Activated CD4-positive, alpha-beta T cell treated with anti-CD3 and anti-CD28 coated beads, Interleukin-2, amount 10 ng/mL, durations not matched to agents 24 days and 14 days (primary cell): ENCODE measurements around the gene RPL7A. TPM values are rescaled to one million over a fixed set of nuclear protein-coding genes. Genes with fewer than 3 reads are reported as not detected.
A peak's percentile ranks its signal among the peaks of the same experiment; 100 is the strongest.

Experiments
- DNase-seq: peaks from one replicate; pipeline ENCODE4 v3.0.0; 2022
- H3K27ac Mint-ChIP-seq: one replicate; pipeline ENCODE4 v1.8.0; 2022; ENCODE audit warnings: mild to moderate bottlenecking, mixed read lengths
- H3K27me3 Mint-ChIP-seq: one replicate; pipeline ENCODE4 v1.8.0; 2022; ENCODE audit warnings: mixed read lengths
- H3K36me3 Mint-ChIP-seq: one replicate; pipeline ENCODE4 v1.8.0; 2022; ENCODE audit warnings: low read depth, mild to moderate bottlenecking, mixed read lengths
- H3K4me1 Mint-ChIP-seq: one replicate; pipeline ENCODE4 v1.8.0; 2021; ENCODE audit warnings: mixed read lengths
- H3K4me3 Mint-ChIP-seq: one replicate; pipeline ENCODE4 v1.8.0; 2022; ENCODE audit warnings: mild to moderate bottlenecking, moderate library complexity, mixed read lengths
- H3K9me3 Mint-ChIP-seq: one replicate; pipeline ENCODE4 v1.8.0; 2021; ENCODE audit warnings: mixed read lengths
- intact Hi-C: fragments of 100-400 bp; cut with micrococcal nuclease; formaldehyde crosslinking; loops from one replicate; pipeline ENCODE4 v1.15.1; 2023
- total RNA-seq: library from RNA; stranded (reverse); gene quantifications from 2 replicates; pipeline ENCODE4 v1.2.3, GENCODE V29; 2022

The RPL7A gene
- total RNA-seq, 1 donor from 2014 or later = 2,658 TPM

DNA sequence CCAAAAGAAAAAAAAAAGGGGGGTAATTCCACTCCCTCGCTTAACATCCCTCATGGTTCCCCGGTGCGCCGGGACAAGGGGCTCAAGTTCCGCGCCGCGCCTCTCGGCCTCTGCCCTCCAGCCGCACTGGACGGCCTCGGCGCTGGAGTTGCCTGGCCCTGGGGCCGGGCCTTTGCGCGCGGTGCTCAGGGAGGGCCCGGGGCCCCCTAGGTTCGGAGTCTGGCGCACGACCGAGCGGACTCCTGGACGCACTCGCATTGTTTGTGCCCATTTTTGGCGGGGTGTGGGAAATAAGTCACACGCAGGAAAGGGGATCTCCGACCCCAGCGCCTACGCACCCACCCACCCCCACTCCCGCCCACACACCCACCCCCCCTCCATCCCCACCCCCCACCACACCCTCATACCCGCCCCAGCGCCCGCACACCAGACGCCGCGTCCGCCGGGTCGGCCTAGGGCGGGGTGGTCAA is 468 bp upstream of the RPL7A start:
- no peaks in the 10 kb centered on the region for H3K9me3 Mint-ChIP-seq
- intact Hi-C loops = no loop called here
- peaks cover 72% of the 10 kb centered on the region for H3K36me3 Mint-ChIP-seq
- peaks cover 2% of the 10 kb centered on the region for H3K27me3 Mint-ChIP-seq
- H3K4me1 Mint-ChIP-seq = peaks cover 35% of the 10 kb centered on the region
- peak overlapping the region; percentile 100 for H3K4me3 Mint-ChIP-seq
- DNase-seq = peak; percentile 84
- peak overlapping the region; percentile 95 for H3K27ac Mint-ChIP-seq

DNA sequence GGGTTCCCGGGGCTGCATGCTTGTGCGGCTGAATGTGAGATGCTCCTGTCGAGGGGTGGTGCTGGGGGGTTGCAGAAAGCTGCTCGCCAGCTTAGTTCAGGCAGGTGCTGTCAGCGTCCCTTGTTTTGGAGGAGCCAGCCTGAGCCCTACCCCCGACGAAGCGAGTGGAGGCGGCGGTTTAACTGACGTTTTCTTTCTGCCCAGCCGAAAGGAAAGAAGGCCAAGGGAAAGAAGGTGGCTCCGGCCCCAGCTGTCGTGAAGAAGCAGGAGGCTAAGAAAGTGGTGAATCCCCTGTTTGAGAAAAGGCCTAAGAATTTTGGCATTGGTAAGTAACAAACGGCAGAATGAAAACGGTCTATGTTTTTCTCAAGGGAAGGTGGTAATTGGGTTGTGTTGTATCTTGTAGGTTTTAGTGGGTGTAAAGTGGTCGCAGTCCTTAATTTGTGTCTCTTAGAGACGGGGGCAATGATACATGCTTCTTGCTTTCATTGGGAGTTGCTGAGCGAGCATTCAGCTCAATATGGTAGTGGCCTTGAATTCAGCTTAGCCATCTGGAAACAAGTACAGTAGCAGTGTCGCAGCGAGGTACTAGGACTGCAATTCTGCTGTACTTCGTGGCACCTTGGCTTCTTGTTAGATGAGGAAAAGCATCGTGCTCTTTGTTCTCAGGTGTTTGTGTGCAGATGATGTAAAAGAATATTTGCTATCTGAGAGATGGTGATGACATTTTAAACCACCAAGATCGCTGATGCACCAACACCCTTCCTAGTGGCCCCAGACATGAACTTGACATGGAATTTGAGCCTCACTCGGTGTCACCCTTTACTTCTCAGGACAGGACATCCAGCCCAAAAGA is 928 bp downstream of the RPL7A start:
- no peak for DNase-seq
- H3K4me1 Mint-ChIP-seq = peaks cover 42% of the 10 kb centered on the region
- H3K9me3 Mint-ChIP-seq = no peaks in the 10 kb centered on the region
- intact Hi-C loops = loop anchor here (1.0 kb wide), 4 partner anchors 7 to 27 kb away; partner anchors contain the start of genes STKLD1, SURF1, SURF2 and SURF4
- peak overlapping the region; percentile 95 for H3K27ac Mint-ChIP-seq
- peak overlapping the region; percentile 100 for H3K4me3 Mint-ChIP-seq
- peaks cover 78% of the 10 kb centered on the region for H3K36me3 Mint-ChIP-seq
- H3K27me3 Mint-ChIP-seq = peaks cover 2% of the 10 kb centered on the region

DNA sequence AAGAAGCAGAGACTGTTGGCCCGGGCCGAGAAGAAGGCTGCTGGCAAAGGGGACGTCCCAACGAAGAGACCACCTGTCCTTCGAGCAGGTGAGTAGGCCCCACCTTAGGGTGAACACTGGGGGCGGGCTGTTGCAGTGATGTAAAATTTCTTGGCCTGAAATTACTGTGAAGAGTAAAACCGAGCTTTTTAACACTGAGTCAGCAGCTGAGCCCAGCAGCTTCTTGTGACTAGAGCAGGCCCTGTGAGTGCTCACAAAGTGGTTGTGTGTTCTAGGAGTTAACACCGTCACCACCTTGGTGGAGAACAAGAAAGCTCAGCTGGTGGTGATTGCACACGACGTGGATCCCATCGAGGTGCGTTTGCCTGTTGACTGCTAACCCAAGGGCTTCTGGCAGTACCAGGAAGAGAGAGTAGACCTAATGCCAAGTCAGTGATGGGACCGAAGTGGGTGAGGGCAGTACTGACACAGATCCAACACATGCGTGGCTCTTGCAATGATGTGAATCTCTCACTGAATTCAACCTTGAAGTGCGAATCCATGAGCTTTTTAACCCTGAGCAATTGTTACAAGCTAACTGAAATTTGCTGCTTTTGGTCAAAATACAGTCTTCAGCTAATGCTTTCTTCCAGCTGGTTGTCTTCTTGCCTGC is 2.1 kb downstream of the RPL7A start:
- Mint-ChIP-seq H3K4me1 (peaks cover 46% of the 10 kb centered on the region), H3K4me3 (peak overlapping the region; percentile 100), H3K9me3 (no peaks in the 10 kb centered on the region), H3K36me3 (peaks cover 72% of the 10 kb centered on the region), H3K27me3 (peaks cover 2% of the 10 kb centered on the region), H3K27ac (peak overlapping the region; percentile 72)
- intact Hi-C loops = loop anchor here (10.0 kb wide), 1 partner anchor 325 kb away; no protein-coding TSS in a partner anchor
- no peak for DNase-seq

DNA sequence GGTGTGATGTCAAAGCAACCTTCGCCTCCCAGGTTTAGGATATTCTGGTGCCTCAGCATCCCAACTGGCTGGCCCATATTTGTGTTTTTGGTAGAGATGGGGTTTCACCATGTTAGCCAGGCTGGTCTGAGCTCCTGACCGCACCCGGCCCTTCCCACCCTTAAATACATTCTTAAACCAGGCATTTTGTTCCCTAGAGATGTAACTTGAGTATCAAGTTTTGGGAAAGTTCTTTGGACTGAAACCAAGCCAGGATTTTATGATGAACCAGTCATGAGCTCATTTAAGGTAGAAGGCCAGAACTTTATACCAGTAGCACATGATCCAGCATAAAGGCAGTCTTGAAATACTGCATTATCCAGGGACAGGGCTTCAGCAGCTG is 3.5 kb downstream of the RPL7A start:
- no peak for DNase-seq
- Mint-ChIP-seq H3K9me3 (no peaks in the 10 kb centered on the region), H3K4me1 (peaks cover 43% of the 10 kb centered on the region), H3K27ac (no peak overlapping the region), H3K27me3 (peaks cover 2% of the 10 kb centered on the region), H3K36me3 (peaks cover 65% of the 10 kb centered on the region), H3K4me3 (no peak overlapping the region)
- intact Hi-C loops = loop anchor here (10.0 kb wide), 1 partner anchor 327 kb away; no protein-coding TSS in a partner anchor

DNA sequence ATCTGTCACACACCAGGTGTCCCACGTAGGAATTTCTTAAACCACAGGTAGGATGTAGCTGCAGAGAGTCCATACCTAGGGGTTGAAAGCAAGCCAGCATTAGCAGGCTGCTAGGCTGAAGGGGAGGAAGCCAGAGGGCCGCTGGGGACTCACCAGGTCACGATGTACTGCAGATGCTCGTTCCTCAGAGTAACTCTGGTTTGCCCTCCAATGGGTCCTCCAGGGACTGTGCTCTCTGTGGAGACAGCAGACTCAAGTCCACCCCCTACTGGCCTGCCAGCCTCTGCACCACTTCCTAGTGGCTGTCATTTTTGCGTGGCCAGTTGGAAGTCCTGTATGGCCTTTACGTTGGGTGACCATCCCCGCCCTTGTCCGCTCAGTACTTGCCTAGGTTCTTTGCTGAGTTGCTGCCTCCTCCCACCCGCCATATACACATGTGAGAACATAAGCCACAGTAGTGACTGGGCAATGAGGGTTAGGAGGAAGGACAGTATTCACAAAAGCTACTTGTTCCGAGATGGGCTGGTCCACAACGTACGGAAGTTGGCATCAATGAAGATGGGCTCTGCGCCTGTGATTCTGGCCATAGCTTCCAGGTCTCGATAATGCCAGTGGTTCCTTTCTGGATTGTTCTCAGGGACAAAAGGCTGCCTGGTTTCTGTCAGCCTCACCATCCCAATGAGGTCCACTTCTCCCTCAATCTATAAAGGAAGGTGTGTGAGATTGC is 4.1 kb downstream of the RPL7A start:
- no peak overlapping the region for H3K4me3 Mint-ChIP-seq
- peaks cover 2% of the 10 kb centered on the region for H3K27me3 Mint-ChIP-seq
- intact Hi-C loops = loop anchor here (10.0 kb wide), 1 partner anchor 327 kb away; no protein-coding TSS in a partner anchor
- peaks cover 37% of the 10 kb centered on the region for H3K4me1 Mint-ChIP-seq
- H3K9me3 Mint-ChIP-seq = no peaks in the 10 kb centered on the region
- no peak overlapping the region for H3K27ac Mint-ChIP-seq
- DNase-seq = peak; percentile 76
- peaks cover 59% of the 10 kb centered on the region for H3K36me3 Mint-ChIP-seq

DNA sequence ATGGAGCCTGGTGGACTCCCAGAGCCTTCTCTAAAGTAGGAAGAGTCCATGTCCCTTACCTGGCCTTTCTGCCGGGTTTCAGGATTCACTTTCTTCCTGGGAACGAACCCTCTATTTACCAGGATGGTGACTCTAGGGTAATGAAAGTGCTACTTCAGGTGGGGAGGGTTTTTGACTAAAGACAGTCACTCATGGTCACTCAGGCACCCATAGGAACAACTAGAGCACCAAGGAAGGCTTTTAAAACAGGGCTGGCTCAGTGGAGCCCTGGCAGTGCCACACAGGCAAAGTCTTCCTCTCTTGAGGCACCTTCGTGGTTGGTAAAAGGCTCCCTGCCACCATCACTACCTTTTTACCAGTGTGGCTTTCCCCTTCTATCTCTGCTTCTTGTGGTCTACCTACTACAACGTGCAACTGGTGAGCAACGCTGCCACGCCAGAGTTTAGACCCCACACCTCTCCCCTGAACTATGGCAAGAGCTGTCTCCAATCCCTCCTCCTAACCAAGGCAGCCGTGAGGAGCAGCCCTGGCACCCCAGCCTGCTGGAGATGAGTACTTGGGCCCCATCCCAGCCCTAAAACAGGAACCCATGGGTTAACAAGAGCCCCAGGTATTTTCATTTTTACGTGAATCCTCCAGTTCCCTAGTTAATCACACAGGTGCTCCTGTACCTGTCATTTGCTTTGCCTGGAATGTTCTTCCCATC is 4.8 kb downstream of the RPL7A start:
- no peak overlapping the region for H3K4me3 Mint-ChIP-seq
- H3K36me3 Mint-ChIP-seq = peaks cover 60% of the 10 kb centered on the region
- H3K4me1 Mint-ChIP-seq = peaks cover 39% of the 10 kb centered on the region
- peaks cover 2% of the 10 kb centered on the region for H3K27me3 Mint-ChIP-seq
- intact Hi-C loops = loop anchor here (10.0 kb wide), 1 partner anchor 328 kb away; no protein-coding TSS in a partner anchor
- H3K9me3 Mint-ChIP-seq = no peaks in the 10 kb centered on the region
- no peak for DNase-seq
- H3K27ac Mint-ChIP-seq = peak overlapping the region; percentile 48

DNA sequence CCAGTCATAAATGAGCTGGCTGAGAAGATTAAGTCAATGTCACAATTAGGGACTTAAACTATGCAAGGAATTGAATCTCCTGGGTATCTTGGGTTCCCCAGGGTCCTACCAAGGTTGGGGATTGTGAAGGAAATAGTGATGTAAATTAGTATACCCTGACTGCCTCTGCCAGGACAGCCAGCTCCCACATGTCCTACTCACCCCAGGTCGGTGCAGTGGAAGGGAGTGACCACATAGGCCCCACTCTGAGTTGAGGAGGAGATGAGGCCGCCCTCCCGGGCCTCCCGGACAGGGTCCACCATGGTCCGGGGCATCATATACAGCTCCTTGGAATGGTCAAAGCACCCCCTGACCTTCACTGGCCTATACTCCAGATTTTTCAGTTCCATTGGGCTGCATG is 5.5 kb downstream of the RPL7A start:
- Mint-ChIP-seq H3K36me3 (peaks cover 58% of the 10 kb centered on the region), H3K27me3 (no peaks in the 10 kb centered on the region), H3K4me3 (no peak overlapping the region), H3K27ac (peak overlapping the region; percentile 39), H3K4me1 (peaks cover 43% of the 10 kb centered on the region), H3K9me3 (no peaks in the 10 kb centered on the region)
- intact Hi-C loops = loop anchor here (10.0 kb wide), 1 partner anchor 329 kb away; no protein-coding TSS in a partner anchor
- DNase-seq = no peak

DNA sequence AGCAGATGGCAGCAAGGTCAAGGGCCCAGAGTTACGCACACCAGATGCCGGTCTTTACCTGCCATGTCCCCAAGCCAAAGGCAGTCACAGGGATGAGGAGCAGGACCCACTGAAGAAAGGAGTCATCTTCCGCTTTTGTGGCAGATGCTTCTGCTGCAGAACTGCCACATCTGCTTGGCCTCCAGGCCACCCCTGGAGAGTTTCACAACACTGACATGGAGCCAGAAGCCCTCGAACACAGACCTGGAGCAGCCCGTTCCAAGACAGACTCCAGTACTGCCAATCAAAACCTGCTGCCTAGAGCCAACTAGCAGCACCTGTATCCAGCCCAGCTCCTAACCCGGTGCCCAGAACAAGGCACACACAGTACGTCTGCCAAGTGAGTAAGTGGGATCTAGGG is 6.7 kb downstream of the RPL7A start:
- intact Hi-C loops = loop anchor here (5.0 to 10.0 kb wide), 2 partner anchors 63 to 330 kb away; partner anchors contain the start of gene REXO4
- Mint-ChIP-seq H3K4me3 (peak overlapping the region; percentile 92), H3K27me3 (no peaks in the 10 kb centered on the region), H3K27ac (peak overlapping the region; percentile 24), H3K36me3 (peaks cover 51% of the 10 kb centered on the region), H3K9me3 (no peaks in the 10 kb centered on the region), H3K4me1 (peaks cover 36% of the 10 kb centered on the region)
- no peak for DNase-seq

DNA sequence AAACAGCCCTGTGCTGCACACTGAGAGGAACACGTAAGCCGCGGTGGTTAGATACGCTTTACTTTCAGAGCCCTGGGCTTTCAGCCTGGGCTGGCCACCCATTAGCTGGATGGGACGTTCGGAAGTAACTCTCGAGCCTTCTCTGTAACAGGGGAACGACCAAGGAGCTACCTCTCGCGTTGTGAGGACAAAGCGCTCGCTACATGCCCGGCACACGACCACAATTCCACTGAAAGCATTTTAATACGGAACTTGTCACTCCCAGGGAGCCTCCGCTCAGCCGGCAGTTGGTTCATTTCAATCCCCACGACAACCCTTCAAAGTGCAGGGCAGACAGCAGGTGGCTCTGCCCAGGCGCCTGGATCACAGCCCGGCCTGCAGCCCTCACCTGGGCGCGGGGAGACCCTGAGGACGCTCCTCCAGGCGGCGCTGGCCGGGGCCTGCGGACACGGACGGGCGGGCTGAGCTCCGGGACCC is 7.9 kb downstream of the RPL7A start:
- DNase-seq = peak; percentile 73
- Mint-ChIP-seq H3K4me1 (peaks cover 36% of the 10 kb centered on the region), H3K27ac (peak overlapping the region; percentile 82), H3K9me3 (no peaks in the 10 kb centered on the region), H3K4me3 (peak overlapping the region; percentile 92), H3K27me3 (no peaks in the 10 kb centered on the region), H3K36me3 (peaks cover 48% of the 10 kb centered on the region)
- intact Hi-C loops = loop anchor here (1.0 to 10.0 kb wide), 4 partner anchors 8 to 331 kb away; partner anchors contain the start of genes MED22, REXO4 and RPL7A

DNA sequence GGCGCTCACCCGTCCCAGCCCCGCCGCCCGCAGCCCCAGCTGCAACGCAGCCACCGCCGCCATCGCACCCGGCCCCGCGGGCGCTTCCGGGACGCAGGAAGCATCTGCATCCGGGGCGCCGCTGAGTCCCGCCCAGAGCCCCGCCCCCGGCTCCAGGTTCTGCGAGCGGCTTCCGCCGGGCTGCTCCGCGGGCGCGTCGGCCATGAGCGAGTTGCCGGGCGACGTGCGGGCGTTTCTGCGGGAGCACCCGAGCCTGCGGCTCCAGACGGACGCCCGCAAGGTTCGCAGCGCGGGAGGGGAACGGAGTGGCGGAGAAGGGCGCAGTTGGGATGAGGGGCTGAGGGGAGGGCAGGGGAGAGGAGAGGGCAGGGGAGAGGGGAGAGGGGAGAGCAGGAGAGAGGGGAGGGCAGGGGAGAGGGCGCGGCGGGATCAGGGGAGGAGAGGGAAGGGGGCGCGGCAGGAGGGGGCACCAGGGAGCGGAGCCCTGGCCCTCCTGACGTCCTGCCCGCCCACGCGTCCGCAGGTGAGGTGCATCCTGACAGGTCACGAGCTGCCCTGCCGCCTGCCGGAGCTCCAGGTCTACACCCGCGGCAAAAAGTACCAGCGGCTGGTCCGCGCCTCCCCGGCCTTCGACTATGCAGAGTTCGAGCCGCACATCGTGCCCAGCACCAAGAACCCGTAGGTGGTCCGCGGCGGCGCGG is 8.5 kb downstream of the RPL7A start, which contains the start of the genes SURF1 and SURF2:
Gene SURF1, minus strand, starts transcription at position 97 of the 701 bp plus-strand sequence. Its CDS starts 34 bp downstream, at position 63.
Gene SURF2, plus strand, starts transcription at position 160 of the 701 bp plus-strand sequence. Its CDS starts 43 bp downstream, at position 203.
- peaks cover 42% of the 10 kb centered on the region for H3K4me1 Mint-ChIP-seq

DNA sequence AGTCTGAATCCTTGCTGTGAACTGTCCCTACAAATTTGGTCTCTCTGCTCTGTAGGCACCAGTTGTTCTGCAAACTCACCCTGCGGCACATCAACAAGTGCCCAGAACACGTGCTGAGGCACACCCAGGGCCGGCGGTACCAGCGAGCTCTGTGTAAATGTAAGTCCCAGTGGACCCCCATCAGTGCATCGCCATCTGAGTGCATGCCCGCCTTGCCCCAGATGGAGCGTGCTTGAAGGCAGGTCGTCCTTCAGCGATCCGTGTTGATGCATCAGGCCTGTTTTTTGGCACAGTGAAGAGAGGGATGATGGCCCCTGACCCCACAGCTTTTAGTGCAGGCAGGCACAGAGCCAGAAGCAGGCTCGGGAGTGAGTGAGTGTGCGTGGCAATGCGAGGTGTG is 9.6 kb downstream of the RPL7A start:
- H3K4me1 Mint-ChIP-seq = peaks cover 46% of the 10 kb centered on the region
- DNase-seq = no peak
- H3K9me3 Mint-ChIP-seq = no peaks in the 10 kb centered on the region
- intact Hi-C loops = loop anchor here (5.0 to 10.0 kb wide), 2 partner anchors 60 to 333 kb away; partner anchors contain the start of gene REXO4
- peaks cover 45% of the 10 kb centered on the region for H3K36me3 Mint-ChIP-seq
- H3K27me3 Mint-ChIP-seq = no peaks in the 10 kb centered on the region
- no peak overlapping the region for H3K27ac Mint-ChIP-seq
- peak overlapping the region; percentile 88 for H3K4me3 Mint-ChIP-seq

More for the DNA sequence above, 8.5 kb downstream of the RPL7A start, which contains the start of the genes SURF1 and SURF2:
- peak; percentile 97 for DNase-seq
- Mint-ChIP-seq H3K9me3 (no peaks in the 10 kb centered on the region), H3K36me3 (peaks cover 48% of the 10 kb centered on the region), H3K27ac (peak within 1 kb of the TSS; percentile 84), H3K4me3 (peak within 1 kb of the TSS; percentile 92), H3K27me3 (no peaks in the 10 kb centered on the region)
- intact Hi-C loops = loop anchor here (1.0 to 10.0 kb wide), 4 partner anchors 8 to 332 kb away; partner anchors contain the start of genes MED22, REXO4 and RPL7A
